HepG2 (cell line): Measurements from ENCODE around the gene GRAMD4. TPM values are rescaled to one million over a fixed set of nuclear protein-coding genes. Genes with fewer than 3 reads are reported as not detected.
A peak's percentile ranks its signal among the peaks of the same experiment; 100 is the strongest.

Experiments
- AKAP8 ChIP-seq: sonication (generic); formaldehyde crosslinking; IDR thresholded peaks from 2 replicates; pipeline ENCODE4 v1.5.1; 2020; ENCODE audit warnings: mild to moderate bottlenecking, missing genetic modification reagents
- BRCA1 ChIP-seq: sonication (generic); formaldehyde crosslinking; IDR thresholded peaks from 2 replicates; pipeline ENCODE4 v1.4.0; 2020; ENCODE audit warnings: missing genetic modification reagents
- CHD4 ChIP-seq: fragments of 200-600 bp; sonication (generic); IDR thresholded peaks from 2 replicates; pipeline ENCODE4 v1.7.0; 2017; ENCODE audit warnings: mild to moderate bottlenecking, low read length, borderline replicate concordance
- HOXA3 ChIP-seq: sonication (generic); formaldehyde crosslinking; IDR thresholded peaks from 2 replicates; pipeline ENCODE4 v1.5.0; 2020; ENCODE audit warnings: missing genetic modification reagents
- KDM1A ChIP-seq: IDR thresholded peaks from 2 replicates; pipeline ENCODE4 v1.6.1; 2016; ENCODE audit warnings: missing compliant biosample characterization
- KMT2A ChIP-seq: sonication (generic); formaldehyde crosslinking; IDR thresholded peaks from 2 replicates; pipeline ENCODE4 v1.4.0; 2020; ENCODE audit warnings: missing genetic modification reagents
- MAZ ChIP-seq, 2 experiments: sonication (generic) in 1 of 2; formaldehyde crosslinking in 1 of 2; IDR thresholded peaks; 2 replicates each; pipeline versions ENCODE4 v1.5.0 to v1.6.1; 2012 to 2020; ENCODE audit warnings: low read depth in 2 of 2, mild to moderate bottlenecking in 2 of 2, borderline replicate concordance in 1 of 2, improper control_type of control experiment in 1 of 2, low read length in 1 of 2, missing genetic modification reagents in 1 of 2, moderate library complexity in 1 of 2
- RBM39 ChIP-seq: fragments of 200-400 bp; formaldehyde crosslinking; IDR thresholded peaks from one replicate; pipeline ENCODE4 v1.6.1; 2018; ENCODE audit warnings: antibody characterized with exemption, mild to moderate bottlenecking, low read depth, low read length; ENCODE audit not compliant: poor library complexity, severe bottlenecking
- REXO4 ChIP-seq: sonication (generic); formaldehyde crosslinking; IDR thresholded peaks from 2 replicates; pipeline ENCODE4 v1.8.0; 2022; ENCODE audit warnings: missing genetic modification reagents, mild to moderate bottlenecking, borderline replicate concordance
- TIGD3 ChIP-seq: sonication (generic); formaldehyde crosslinking; IDR thresholded peaks from 2 replicates; pipeline ENCODE4 v1.5.1; 2020; ENCODE audit warnings: mild to moderate bottlenecking, missing genetic modification reagents, borderline replicate concordance
- YEATS2 ChIP-seq: sonication (generic); formaldehyde crosslinking; IDR thresholded peaks from 2 replicates; pipeline ENCODE4 v1.4.0; 2020; ENCODE audit warnings: missing genetic modification reagents, borderline replicate concordance
- YY1 ChIP-seq: IDR thresholded peaks from 2 replicates; pipeline ENCODE4 v1.6.1; 2011; ENCODE audit warnings: low read length, low read depth, moderate library complexity, mild to moderate bottlenecking; ENCODE audit not compliant: insufficient read depth, insufficient replicate concordance
- ZBTB8A ChIP-seq: sonication (generic); formaldehyde crosslinking; IDR thresholded peaks from 2 replicates; pipeline ENCODE4 v1.4.0; 2020; ENCODE audit warnings: mild to moderate bottlenecking, low read depth, missing genetic modification reagents, borderline replicate concordance
- ZFY ChIP-seq: sonication (generic); formaldehyde crosslinking; IDR thresholded peaks from 2 replicates; pipeline ENCODE4 v1.4.0; 2020; ENCODE audit warnings: missing genetic modification reagents
- ZNF549 ChIP-seq: sonication (generic); formaldehyde crosslinking; IDR thresholded peaks from 2 replicates; pipeline ENCODE4 v1.5.0; 2020; ENCODE audit warnings: missing genetic modification reagents
- ZNF564 ChIP-seq: sonication (generic); formaldehyde crosslinking; IDR thresholded peaks from 2 replicates; pipeline ENCODE4 v1.8.1; 2023; ENCODE audit warnings: mild to moderate bottlenecking, missing genetic modification reagents
- polyA plus RNA-seq, 8 experiments: library from polyadenylated mRNA; depleted of rRNA in 3 of 8; stranded (reverse) in 7 of 8; unstranded in 1 of 8; fragments of >200 nt; fragmentation: Illumina TruSeq in 4 of 8; extraction: Trizol in 4 of 8; gene quantifications; 2 replicates each; pipeline versions ENCODE4 v1.2.1 to v1.2.3, GENCODE V29; 2011 to 2016; ENCODE audit warnings: low read depth in 4 of 8, missing spikeins in 1 of 8, mixed read lengths in 1 of 8; ENCODE audit not compliant: insufficient read depth in 1 of 8
- total RNA-seq, 5 experiments: library from RNA; depleted of rRNA; stranded (reverse); fragments of >200 nt; fragmentation: Illumina TruSeq; extraction: Trizol; gene quantifications; 2 replicates each; pipeline ENCODE4 v1.2.3, GENCODE V29; 2016; ENCODE audit warnings: low read depth in 1 of 5
- TF ChIP-seq, protein P1 (sequence below), 2 experiments: fragments of 450-650 bp in 1 of 2; sonication (generic) in 1 of 2; formaldehyde crosslinking in 1 of 2; IDR thresholded peaks; 2 replicates each; pipeline versions ENCODE4 v1.6.1 to v1.8.0; 2016 to 2022; ENCODE audit warnings: antibody characterized with exemption in 1 of 2, mild to moderate bottlenecking in 1 of 2, missing genetic modification reagents in 1 of 2

Gene GRAMD4
- total and polyA plus RNA-seq, 2 of the 13 experiments (the other 11 are each of a cell fraction or from before 2014, with no cell fraction given): 15.2 to 15.7 TPM

GRCh38 chr22:46578824-46579561, 41.2 kb upstream of the GRAMD4 start (continued):
- TF ChIP-seq, protein P1, sequence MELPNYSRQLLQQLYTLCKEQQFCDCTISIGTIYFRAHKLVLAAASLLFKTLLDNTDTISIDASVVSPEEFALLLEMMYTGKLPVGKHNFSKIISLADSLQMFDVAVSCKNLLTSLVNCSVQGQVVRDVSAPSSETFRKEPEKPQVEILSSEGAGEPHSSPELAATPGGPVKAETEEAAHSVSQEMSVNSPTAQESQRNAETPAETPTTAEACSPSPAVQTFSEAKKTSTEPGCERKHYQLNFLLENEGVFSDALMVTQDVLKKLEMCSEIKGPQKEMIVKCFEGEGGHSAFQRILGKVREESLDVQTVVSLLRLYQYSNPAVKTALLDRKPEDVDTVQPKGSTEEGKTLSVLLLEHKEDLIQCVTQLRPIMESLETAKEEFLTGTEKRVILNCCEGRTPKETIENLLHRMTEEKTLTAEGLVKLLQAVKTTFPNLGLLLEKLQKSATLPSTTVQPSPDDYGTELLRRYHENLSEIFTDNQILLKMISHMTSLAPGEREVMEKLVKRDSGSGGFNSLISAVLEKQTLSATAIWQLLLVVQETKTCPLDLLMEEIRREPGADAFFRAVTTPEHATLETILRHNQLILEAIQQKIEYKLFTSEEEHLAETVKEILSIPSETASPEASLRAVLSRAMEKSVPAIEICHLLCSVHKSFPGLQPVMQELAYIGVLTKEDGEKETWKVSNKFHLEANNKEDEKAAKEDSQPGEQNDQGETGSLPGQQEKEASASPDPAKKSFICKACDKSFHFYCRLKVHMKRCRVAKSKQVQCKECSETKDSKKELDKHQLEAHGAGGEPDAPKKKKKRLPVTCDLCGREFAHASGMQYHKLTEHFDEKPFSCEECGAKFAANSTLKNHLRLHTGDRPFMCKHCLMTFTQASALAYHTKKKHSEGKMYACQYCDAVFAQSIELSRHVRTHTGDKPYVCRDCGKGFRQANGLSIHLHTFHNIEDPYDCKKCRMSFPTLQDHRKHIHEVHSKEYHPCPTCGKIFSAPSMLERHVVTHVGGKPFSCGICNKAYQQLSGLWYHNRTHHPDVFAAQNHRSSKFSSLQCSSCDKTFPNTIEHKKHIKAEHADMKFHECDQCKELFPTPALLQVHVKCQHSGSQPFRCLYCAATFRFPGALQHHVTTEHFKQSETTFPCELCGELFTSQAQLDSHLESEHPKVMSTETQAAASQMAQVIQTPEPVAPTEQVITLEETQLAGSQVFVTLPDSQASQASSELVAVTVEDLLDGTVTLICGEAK (IDR thresholded peaks at IDR 0.05): no peak
- TF ChIP-seq, protein P1 (CRISPR knock-in tag; IDR thresholded peaks at IDR 0.05): 0 out of 2 replicates have a peak, but pooled peaks have one; percentile 13
- TF ChIP-seq CHD4 (no peak), KDM1A (CRISPR knock-in tag) (no peak), TIGD3 (CRISPR knock-in tag) (0 out of 2 replicates have a peak, but pooled peaks have one; percentile 38), HOXA3 (CRISPR knock-in tag) (peak; percentile 22; the same call in 1 of the 2 replicates), MAZ (IDR thresholded peaks at IDR 0.05; ENCODE audit: borderline replicate concordance, low read depth, low read length) (no peak), MAZ (CRISPR knock-in tag; IDR thresholded peaks at IDR 0.05; ENCODE audit: low read depth) (0 out of 2 replicates have a peak, but pooled peaks have one; percentile 31), ZNF564 (no peak), REXO4 (CRISPR knock-in tag) (no peak), ZFY (CRISPR knock-in tag) (peak; percentile 66), ZBTB8A (CRISPR knock-in tag) (no peak), BRCA1 (CRISPR knock-in tag) (no peak), ZNF549 (no peak), YY1 (peak; percentile 13), KMT2A (CRISPR knock-in tag) (0 out of 2 replicates have a peak, but pooled peaks have one; percentile 40), RBM39 (no peak), YEATS2 (CRISPR knock-in tag) (no peak), AKAP8 (CRISPR knock-in tag) (0 out of 2 replicates have a peak, but pooled peaks have one; percentile 7)
